ENCODE measurements around the gene CPNE7.

GRCh38 chr16:89599902-89600301, 24.3 kb downstream of the CPNE7 start:
- TF ChIP-seq CTCF (IDR thresholded peaks at IDR 0.05; ENCODE audit: insufficient read depth, low read length, poor library complexity, severe bottlenecking) (no peak), EZH2phosphoT487 (conservative IDR thresholded peaks at IDR 0.05; ENCODE audit: low read length) (no peak)

Measured in SU-DHL-6 (cell line).